COLO668 (cell line): ENCODE data around the gene SMARCA4.
A peak's percentile ranks its signal among the peaks of the same experiment; 100 is the strongest.
"Not testable (repeated sequence)": the region's sequence is repeated elsewhere in the genome, so short reads cannot be mapped to it uniquely, and the experiment has no call there.

Experiments used
- DNase-seq: peaks from one replicate; lab custom pipeline; 2025; ENCODE audit not compliant: unreplicated experiment; lab: John Stamatoyannopoulos, UW

The SMARCA4 gene

GRCh38 chr19:11092181-11092538 is 131.3 kb downstream of the SMARCA4 start:
- DNase-seq, result peak; percentile 46

DNA sequence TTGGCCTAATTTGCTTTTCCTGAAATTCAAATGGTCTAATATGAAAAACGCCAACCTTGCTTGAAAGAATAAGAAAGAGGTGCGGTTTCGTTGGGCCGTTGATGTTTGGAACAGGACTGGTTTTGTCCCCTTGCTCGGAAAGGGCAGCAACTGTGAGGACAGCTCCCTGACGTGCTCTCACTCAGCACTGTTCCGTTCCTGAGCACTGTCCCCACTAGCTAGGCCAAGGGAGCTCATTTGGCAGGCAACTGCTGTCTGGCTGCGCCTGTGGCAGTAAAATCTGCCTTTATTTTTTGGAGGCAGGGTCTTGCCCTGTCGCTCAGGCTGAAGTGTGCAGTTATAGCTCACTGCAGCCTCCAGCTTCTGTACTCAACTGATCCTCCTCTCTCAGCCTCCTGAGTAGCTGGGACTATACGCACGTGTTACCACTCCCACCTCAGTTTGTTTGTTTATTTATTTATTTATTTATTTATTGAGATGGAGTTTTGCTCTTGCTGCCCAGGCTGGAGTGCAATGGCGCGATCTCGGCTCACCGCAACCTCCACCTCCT is 132.9 kb downstream of the SMARCA4 start:
- DNase-seq, result no peak

GRCh38 chr19:11094520-11094894 is 133.7 kb downstream of the SMARCA4 start:
- DNase-seq, result no peak

DNA sequence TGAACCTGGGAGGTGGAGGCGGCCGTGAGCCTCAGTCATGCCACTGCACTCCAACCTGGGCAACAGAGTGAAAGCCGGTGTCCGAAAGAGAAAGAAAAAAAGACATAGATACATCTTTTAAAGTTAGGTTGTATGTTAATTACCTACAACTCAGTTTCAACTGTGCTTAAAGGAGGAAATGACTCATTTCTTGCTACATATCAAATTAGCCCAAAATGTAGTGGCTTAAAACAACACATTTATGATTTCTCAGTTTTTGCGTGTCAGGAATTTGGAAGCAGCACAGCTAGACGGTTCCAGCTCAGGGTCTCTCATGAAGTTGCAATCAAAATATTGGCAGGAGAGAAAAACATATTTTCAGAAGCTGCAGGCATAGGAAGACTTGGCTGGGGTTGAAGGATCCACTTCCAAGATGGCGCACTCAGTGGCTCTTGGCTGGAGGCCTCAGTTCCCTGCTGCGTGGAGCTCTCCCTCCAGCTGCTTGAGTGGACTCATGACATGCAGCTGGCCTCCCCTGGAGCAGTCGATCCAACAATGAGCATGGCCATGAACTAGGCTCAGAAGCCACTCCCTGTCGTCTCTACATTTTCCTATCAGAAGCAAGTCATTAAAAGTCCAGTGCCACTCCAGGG is 135.5 kb downstream of the SMARCA4 start:
- no peak for DNase-seq

DNA sequence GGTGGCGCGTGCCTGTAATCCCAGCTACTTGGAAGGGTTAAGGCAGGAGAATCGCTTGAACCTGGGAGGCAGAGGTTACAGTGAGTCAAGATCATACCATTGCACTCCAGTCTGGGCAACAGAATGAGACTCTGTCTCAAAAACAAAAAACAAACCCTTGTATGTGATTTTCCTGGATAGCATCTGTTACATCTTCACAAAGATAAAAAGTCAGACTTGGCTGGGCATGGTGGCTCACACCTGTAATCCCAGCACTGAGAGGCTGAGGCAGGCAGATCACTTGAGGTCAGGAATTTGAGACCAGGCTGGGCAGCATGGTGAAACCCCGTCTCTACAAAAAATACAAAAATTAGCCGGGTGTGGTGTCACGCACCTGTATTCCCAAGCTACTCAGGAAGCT is 136.5 kb downstream of the SMARCA4 start:
- not testable (repeated sequence) for DNase-seq

GRCh38 chr19:11098327-11098726 is 137.5 kb downstream of the SMARCA4 start:
- no peak for DNase-seq

GRCh38 chr19:11098861-11099260 is 138.0 kb downstream of the SMARCA4 start:
- no peak for DNase-seq

DNA sequence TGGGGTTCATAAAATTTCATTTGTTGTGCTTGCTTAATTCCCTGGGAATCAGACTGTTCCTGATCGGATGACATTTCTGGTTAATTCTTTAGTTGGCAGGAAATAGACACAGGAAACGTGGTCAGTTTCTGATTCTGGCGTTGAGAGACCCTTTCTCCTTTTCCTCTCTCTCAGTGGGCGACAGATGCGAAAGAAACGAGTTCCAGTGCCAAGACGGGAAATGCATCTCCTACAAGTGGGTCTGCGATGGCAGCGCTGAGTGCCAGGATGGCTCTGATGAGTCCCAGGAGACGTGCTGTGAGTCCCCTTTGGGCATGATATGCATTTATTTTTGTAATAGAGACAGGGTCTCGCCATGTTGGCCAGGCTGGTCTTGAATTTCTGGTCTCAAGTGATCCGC is 139.2 kb downstream of the SMARCA4 start:
- DNase-seq, result no peak

DNA sequence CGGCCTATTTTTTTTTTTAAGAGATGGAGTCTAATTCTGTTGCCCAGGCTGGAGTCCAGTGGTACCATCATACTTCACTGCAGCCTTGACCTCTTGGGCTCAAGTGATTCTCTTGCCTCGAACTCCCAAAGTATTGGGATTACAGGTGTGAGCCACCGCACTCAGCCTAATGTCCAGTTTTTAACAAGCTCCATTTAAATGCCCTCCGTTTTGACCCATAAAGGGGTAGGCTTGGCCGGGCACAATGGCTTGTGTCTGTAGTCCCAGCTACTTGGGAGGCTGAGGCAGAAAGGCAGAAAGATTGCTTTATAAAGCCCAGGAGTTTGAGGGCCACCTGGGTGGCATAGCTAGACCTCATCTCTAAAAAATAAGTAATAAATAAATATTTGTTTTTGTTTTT is 140.2 kb downstream of the SMARCA4 start:
- no peak for DNase-seq

DNA sequence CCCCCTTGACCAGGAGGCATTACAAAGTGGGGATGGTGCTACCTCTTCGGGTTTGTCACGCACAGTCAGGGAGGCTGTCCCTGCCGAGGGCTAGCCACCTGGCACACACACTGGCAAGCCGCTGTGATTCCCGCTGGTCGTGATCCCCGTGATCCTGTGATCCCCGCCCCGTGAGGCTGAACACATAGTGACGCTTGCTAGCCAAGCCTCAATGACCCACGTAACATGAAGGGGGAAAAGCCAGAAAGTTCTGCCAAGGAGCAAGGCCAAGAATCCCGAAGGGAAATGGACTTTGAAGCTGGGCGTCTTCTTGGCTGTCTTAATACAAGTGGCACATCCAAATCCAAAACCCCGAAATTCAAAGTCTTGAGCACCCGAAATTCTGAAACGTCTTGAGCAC is 142.1 kb downstream of the SMARCA4 start:
- DNase-seq, result no peak

DNA sequence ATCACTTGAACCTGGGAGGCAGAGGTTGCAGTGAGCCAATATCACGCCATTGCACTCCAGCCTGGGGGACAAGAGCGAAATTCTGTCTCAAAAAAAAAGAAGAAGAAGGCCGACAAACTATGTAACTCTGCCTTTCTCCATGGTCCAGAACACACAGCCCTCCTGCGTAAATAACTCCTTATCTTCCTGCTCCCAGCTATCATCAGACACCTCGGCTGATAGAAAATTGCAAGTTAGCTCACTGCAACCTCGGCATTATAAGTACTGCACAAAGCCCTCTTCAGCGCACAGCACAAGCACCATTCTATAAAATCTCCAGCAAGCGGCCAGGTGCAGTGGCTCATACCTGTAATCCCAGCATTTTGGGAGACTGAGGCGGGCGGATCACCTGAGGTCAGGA is 142.8 kb downstream of the SMARCA4 start:
- not testable (repeated sequence) for DNase-seq

- DNase-seq, result no peak
These were observed 144.3 kb downstream of the SMARCA4 start for GRCh38 chr19:11105014-11105636.

- no peak for DNase-seq
These were observed 145.6 kb downstream of the SMARCA4 start for GRCh38 chr19:11106477-11106876.

DNA sequence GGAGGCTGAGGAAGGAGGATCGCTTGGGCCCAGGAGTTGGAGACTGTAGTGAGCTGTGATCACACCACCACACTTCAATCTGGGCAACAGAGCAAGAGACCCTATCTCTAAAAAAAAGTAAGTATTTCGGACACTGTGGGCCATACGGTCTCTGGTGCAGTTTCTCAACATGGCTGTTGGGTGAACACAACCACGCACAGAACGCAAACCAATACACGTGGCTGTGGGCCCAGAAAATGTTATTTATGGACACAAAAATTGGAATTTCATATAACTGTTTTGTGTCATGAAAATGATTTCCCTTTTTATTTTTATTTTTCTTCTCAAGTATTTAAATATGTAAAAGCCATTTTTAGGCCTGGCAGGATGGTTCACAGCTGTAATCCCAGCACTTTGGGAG is 147.9 kb downstream of the SMARCA4 start:
- no peak for DNase-seq

GRCh38 chr19:11111117-11111770 is 150.4 kb downstream of the SMARCA4 start:
- no peak for DNase-seq

- no peak for DNase-seq
These were observed 150.9 kb downstream of the SMARCA4 start for GRCh38 chr19:11111771-11112144.
